ENCODE data around the gene TMEM9B. TPM values are rescaled to one million over a fixed set of nuclear protein-coding genes. Genes with fewer than 3 reads are reported as not detected.
A peak's percentile ranks its signal among the peaks of the same experiment; 100 is the strongest.

TMEM9B gene
- total RNA-seq, 1 donor from 2014 or later: 19.4 TPM

DNA sequence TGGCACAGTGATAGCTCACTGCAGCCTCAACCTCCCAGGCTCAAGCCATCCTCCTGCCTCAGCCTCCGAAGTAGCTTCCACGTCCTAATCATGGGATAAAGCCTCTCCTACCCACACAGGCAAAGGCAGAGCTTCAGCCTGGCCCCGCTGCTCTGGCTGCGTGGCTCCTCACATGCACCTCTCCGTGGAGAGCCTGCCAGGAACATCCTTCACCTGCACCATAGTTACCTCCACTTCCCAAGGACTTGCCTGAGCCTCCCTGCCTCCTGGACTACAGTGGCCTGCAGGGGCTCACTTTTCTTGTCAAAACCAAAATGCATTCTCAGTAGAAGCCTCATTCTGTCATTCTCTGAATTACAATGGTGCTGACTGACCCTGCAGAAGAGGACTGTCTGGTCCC is 38.0 kb downstream of the TMEM9B start:
- TF ChIP-seq, protein P1, sequence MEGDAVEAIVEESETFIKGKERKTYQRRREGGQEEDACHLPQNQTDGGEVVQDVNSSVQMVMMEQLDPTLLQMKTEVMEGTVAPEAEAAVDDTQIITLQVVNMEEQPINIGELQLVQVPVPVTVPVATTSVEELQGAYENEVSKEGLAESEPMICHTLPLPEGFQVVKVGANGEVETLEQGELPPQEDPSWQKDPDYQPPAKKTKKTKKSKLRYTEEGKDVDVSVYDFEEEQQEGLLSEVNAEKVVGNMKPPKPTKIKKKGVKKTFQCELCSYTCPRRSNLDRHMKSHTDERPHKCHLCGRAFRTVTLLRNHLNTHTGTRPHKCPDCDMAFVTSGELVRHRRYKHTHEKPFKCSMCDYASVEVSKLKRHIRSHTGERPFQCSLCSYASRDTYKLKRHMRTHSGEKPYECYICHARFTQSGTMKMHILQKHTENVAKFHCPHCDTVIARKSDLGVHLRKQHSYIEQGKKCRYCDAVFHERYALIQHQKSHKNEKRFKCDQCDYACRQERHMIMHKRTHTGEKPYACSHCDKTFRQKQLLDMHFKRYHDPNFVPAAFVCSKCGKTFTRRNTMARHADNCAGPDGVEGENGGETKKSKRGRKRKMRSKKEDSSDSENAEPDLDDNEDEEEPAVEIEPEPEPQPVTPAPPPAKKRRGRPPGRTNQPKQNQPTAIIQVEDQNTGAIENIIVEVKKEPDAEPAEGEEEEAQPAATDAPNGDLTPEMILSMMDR (IDR thresholded peaks at IDR 0.05; ENCODE audit: unreplicated experiment): no peak
- Mint-ChIP-seq H3K4me3 (no peak overlapping the region), H3K9me3 (no peaks in the 10 kb centered on the region), H3K27me3 (ENCODE audit: low read depth) (no peaks in the 10 kb centered on the region), H3K4me1 (no peaks in the 10 kb centered on the region), H3K36me3 (peaks cover 8% of the 10 kb centered on the region), H3K27ac (no peak overlapping the region)
- no peak for DNase-seq (ENCODE audit: low spot score in 2 of 2, unreplicated experiment in 2 of 2)

DNA sequence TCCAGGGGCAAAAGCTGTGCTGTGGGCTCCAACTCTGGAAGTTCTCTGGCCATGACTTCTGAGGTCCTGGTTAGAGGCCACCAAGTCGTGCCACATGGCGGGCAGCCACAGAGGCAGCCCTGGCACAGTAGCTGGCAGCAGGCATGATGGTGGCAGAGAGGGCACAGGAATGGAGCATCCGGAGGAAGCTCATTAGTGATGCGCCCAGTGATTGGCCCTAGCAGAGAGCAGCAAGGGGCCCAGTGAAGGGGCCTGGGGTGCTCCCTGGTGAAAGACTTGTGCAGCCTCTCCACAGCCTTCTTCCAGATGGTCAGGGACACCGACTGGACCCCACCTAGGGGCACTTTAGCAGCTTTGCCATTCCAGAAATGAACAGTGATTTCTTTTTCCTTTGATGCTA is 38.5 kb downstream of the TMEM9B start:
- no peak overlapping the region for H3K27ac Mint-ChIP-seq
- no peak overlapping the region for H3K4me3 Mint-ChIP-seq
- no peaks in the 10 kb centered on the region for H3K9me3 Mint-ChIP-seq
- no peaks in the 10 kb centered on the region for H3K4me1 Mint-ChIP-seq
- peaks cover 10% of the 10 kb centered on the region for H3K36me3 Mint-ChIP-seq
- H3K27me3 Mint-ChIP-seq (ENCODE audit: low read depth): no peaks in the 10 kb centered on the region
- no peak for DNase-seq (ENCODE audit: low spot score in 2 of 2, unreplicated experiment in 2 of 2)
- TF ChIP-seq, protein P1 (IDR thresholded peaks at IDR 0.05; ENCODE audit: unreplicated experiment): no peak

DNA sequence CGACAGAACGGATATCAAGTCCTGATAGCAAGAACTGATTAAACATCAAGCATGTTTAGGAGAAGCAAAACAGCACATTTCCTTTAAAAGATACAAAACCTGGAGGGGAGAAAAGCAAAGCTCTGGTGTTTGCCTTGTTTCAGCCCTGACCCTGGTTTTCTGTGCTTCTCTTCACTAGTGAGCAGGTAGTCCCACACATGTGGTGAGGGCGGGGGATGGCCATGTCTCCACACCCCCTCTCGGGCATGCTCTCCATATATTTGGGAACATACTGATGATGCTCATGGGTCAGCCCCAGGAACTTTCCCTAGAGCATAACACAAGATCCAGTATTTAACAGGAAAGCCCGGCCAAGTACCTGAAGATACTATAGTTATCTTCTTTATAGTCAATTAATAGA is 41.6 kb downstream of the TMEM9B start:
- H3K36me3 Mint-ChIP-seq: peaks cover 12% of the 10 kb centered on the region
- no peak for DNase-seq (ENCODE audit: low spot score in 2 of 2, unreplicated experiment in 2 of 2)
- H3K4me3 Mint-ChIP-seq: no peak overlapping the region
- TF ChIP-seq, protein P1 (IDR thresholded peaks at IDR 0.05; ENCODE audit: unreplicated experiment): no peak
- H3K27me3 Mint-ChIP-seq (ENCODE audit: low read depth): no peaks in the 10 kb centered on the region
- H3K9me3 Mint-ChIP-seq: no peaks in the 10 kb centered on the region
- no peak overlapping the region for H3K27ac Mint-ChIP-seq
- peaks cover 14% of the 10 kb centered on the region for H3K4me1 Mint-ChIP-seq

- TF ChIP-seq, protein P1 (IDR thresholded peaks at IDR 0.05; ENCODE audit: unreplicated experiment): no peak
- Mint-ChIP-seq H3K27ac (peak overlapping the region; percentile 95), H3K9me3 (no peaks in the 10 kb centered on the region), H3K27me3 (ENCODE audit: low read depth) (no peaks in the 10 kb centered on the region), H3K4me3 (no peak overlapping the region), H3K4me1 (peaks cover 51% of the 10 kb centered on the region), H3K36me3 (peaks cover 15% of the 10 kb centered on the region)
- peak in 1 of 2 experiments; percentile 49 for DNase-seq (ENCODE audit: low spot score in 2 of 2, unreplicated experiment in 2 of 2)
Measured at GRCh38 chr11:8917157-8917825, 47.0 kb downstream of the TMEM9B start.

- no peaks in the 10 kb centered on the region for H3K9me3 Mint-ChIP-seq
- H3K4me1 Mint-ChIP-seq: peaks cover 61% of the 10 kb centered on the region
- no peak overlapping the region for H3K4me3 Mint-ChIP-seq
- H3K27me3 Mint-ChIP-seq (ENCODE audit: low read depth): no peaks in the 10 kb centered on the region
- peaks cover 5% of the 10 kb centered on the region for H3K36me3 Mint-ChIP-seq
- H3K27ac Mint-ChIP-seq: peak overlapping the region; percentile 82
- DNase-seq (ENCODE audit: low spot score in 2 of 2, unreplicated experiment in 2 of 2): no peak
- TF ChIP-seq, protein P1 (IDR thresholded peaks at IDR 0.05; ENCODE audit: unreplicated experiment): no peak
Measured at GRCh38 chr11:8914661-8915018, 49.6 kb downstream of the TMEM9B start.
